Peyer's patch (tissue), 4 donors: ENCODE data around the gene ACY1. TPM values are rescaled to one million over a fixed set of nuclear protein-coding genes. Genes with fewer than 3 reads are reported as not detected.
A peak's percentile ranks its signal among the peaks of the same experiment; 100 is the strongest.

Experiments used
- DNase-seq, 3 donors: peaks; one replicate each; pipeline ENCODE4 v3.0.0-alpha.2; 2017 to 2019
- H3K27ac ChIP-seq, 4 donors: fragments of 200-600 bp; sonication (generic); one replicate each; pipeline ENCODE4 v1.5.1; 2016 to 2019
- H3K27me3 ChIP-seq, 2 donors: fragments of 200-600 bp; sonication (generic); one replicate each; pipeline ENCODE4 v1.5.1; 2019
- H3K36me3 ChIP-seq, 3 donors: fragments of 200-600 bp; sonication (generic); one replicate each; pipeline ENCODE4 v1.5.1; 2016 to 2019
- H3K4me1 ChIP-seq, 4 donors: fragments of 200-600 bp; sonication (generic); one replicate each; pipeline ENCODE4 v1.5.1; 2016 to 2019
- H3K4me3 ChIP-seq, 4 donors: fragments of 200-600 bp; sonication (generic); 1 replicate in 3 of 4; 2 replicates in 1 of 4; pipeline ENCODE4 v1.5.1; 2016 to 2019; ENCODE audit warnings: mild to moderate bottlenecking in 1 of 4
- H3K9me3 ChIP-seq, 4 donors: fragments of 200-600 bp; sonication (generic); one replicate each; pipeline ENCODE4 v1.5.1; 2016 to 2019; ENCODE audit warnings: mild to moderate bottlenecking in 1 of 4
- POLR2A ChIP-seq, 2 donors: fragments of 450-650 bp; IDR thresholded peaks; one replicate each; pipeline ENCODE4 v1.5.1; 2017; ENCODE audit warnings: antibody characterized with exemption in 2 of 2, mild to moderate bottlenecking in 2 of 2, moderate library complexity in 2 of 2
- total RNA-seq, 4 donors: library from RNA; depleted of rRNA; stranded (reverse); fragments of >200 nt; gene quantifications; one replicate each; pipeline ENCODE4 v1.1.0, GENCODE V29; 2016
- TF ChIP-seq, protein P1 (sequence below), 6 experiments: fragments of 450-650 bp in 4 of 6; fragments of 200-600 bp in 2 of 6; sonication (generic) in 1 of 6; IDR thresholded peaks; one replicate each; pipeline ENCODE4 v1.5.1; 2017 to 2019; ENCODE audit warnings: antibody characterized with exemption in 6 of 6, mild to moderate bottlenecking in 3 of 6, moderate library complexity in 1 of 6

The ACY1 gene
- total RNA-seq, 4 donors from 2014 or later, result 95.7 to 977 (median 609) TPM

DNA sequence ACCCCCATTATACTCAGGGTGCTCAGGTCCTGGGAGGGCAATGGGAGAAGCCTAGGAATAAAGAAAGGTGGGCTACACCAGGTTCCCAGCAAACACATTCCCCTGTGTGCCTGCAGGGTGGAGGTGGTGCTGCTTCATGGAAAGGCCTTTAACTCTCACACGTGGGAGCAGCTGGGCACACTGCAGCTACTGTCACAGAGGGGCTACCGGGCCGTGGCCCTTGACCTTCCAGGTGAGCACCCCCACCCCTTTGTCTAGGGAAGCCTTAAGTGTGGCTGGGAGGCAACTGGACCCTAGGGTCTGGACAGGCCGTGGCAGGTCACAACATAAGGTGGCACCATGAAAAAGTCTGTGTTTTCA, 5.2 kb upstream of the ACY1 start:
- no peak overlapping the region for H3K4me3 ChIP-seq
- H3K36me3 ChIP-seq, result no peaks in the 10 kb centered on the region
- no peak overlapping the region for H3K27ac ChIP-seq
- DNase-seq, result no peak
- H3K4me1 ChIP-seq, result peaks cover 4 to 49% (median 20%) of the 10 kb centered on the region in 4 donors
- no peak for TF ChIP-seq POLR2A (IDR thresholded peaks at IDR 0.05)
- TF ChIP-seq, protein P1, sequence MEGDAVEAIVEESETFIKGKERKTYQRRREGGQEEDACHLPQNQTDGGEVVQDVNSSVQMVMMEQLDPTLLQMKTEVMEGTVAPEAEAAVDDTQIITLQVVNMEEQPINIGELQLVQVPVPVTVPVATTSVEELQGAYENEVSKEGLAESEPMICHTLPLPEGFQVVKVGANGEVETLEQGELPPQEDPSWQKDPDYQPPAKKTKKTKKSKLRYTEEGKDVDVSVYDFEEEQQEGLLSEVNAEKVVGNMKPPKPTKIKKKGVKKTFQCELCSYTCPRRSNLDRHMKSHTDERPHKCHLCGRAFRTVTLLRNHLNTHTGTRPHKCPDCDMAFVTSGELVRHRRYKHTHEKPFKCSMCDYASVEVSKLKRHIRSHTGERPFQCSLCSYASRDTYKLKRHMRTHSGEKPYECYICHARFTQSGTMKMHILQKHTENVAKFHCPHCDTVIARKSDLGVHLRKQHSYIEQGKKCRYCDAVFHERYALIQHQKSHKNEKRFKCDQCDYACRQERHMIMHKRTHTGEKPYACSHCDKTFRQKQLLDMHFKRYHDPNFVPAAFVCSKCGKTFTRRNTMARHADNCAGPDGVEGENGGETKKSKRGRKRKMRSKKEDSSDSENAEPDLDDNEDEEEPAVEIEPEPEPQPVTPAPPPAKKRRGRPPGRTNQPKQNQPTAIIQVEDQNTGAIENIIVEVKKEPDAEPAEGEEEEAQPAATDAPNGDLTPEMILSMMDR (IDR thresholded peaks at IDR 0.05), result no peak
- H3K9me3 ChIP-seq, result no peaks in the 10 kb centered on the region
- no peaks in the 10 kb centered on the region for H3K27me3 ChIP-seq

DNA sequence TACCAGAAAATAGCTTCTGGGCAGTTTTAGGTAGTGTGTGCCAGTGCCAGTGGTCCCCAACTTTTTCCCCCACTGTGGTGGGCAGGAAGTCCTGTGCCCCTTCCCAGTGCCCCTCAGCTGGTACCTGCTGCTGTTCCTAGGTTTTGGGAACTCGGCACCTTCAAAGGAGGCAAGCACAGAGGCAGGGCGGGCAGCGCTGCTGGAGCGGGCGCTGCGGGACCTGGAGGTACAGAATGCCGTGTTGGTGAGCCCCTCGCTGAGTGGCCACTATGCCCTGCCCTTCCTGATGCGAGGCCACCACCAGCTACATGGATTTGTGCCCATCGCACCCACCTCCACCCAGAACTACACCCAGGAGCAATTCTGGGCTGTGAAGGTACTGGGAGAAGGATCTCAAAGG, 3.1 kb upstream of the ACY1 start:
- Histone ChIP-seq H3K4me1 (peaks cover 0 to 51% (median 15%) of the 10 kb centered on the region in 4 donors), H3K27me3 (no peaks in the 10 kb centered on the region), H3K36me3 (no peaks in the 10 kb centered on the region), H3K27ac (peak overlapping the region in 1 of 4 donors; percentile 98), H3K4me3 (no peak overlapping the region), H3K9me3 (no peaks in the 10 kb centered on the region)
- TF ChIP-seq POLR2A (IDR thresholded peaks at IDR 0.05), result no peak
- TF ChIP-seq, protein P1 (IDR thresholded peaks at IDR 0.05), result no peak
- DNase-seq, result no peak

DNA sequence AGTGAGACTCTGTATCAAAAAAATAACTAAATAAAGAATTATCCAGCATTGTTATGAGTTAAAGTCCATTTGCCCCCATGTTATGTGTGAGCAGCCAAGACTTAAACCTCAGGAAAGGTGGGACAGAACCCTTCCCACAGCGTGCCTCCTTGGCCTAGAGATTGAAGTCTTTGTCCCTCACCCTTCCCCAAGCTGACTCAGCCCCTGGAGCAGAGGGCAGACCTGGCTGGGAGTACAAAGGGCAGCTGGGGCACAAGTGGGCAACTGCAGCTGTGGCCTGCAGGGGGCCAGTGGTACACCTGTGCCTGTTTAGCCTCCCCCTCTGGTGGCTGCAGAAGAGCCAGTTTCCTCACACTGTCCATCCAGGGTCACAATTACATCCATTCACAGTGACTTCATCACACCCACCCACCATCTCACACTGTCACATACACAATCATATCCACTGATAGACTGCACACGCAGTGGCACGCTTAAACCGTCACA, 940 bp upstream of the ACY1 start:
- H3K27ac ChIP-seq, result peak overlapping the region; percentile 91 to 98 (median 94)
- H3K27me3 ChIP-seq, result no peaks in the 10 kb centered on the region
- peak; percentile 51 to 90 (median 89) for DNase-seq
- H3K9me3 ChIP-seq, result no peaks in the 10 kb centered on the region
- TF ChIP-seq, protein P1 (IDR thresholded peaks at IDR 0.05), result peak; percentile 41 to 96 (median 76)
- TF ChIP-seq POLR2A (IDR thresholded peaks at IDR 0.05), result peak; percentile 41 to 53
- H3K4me1 ChIP-seq, result peaks cover 0 to 45% (median 12%) of the 10 kb centered on the region in 4 donors
- H3K36me3 ChIP-seq, result peaks cover 0 to under 1% (median 0%) of the 10 kb centered on the region in 3 donors
- peak overlapping the region; percentile 60 to 68 (median 66) for H3K4me3 ChIP-seq

DNA sequence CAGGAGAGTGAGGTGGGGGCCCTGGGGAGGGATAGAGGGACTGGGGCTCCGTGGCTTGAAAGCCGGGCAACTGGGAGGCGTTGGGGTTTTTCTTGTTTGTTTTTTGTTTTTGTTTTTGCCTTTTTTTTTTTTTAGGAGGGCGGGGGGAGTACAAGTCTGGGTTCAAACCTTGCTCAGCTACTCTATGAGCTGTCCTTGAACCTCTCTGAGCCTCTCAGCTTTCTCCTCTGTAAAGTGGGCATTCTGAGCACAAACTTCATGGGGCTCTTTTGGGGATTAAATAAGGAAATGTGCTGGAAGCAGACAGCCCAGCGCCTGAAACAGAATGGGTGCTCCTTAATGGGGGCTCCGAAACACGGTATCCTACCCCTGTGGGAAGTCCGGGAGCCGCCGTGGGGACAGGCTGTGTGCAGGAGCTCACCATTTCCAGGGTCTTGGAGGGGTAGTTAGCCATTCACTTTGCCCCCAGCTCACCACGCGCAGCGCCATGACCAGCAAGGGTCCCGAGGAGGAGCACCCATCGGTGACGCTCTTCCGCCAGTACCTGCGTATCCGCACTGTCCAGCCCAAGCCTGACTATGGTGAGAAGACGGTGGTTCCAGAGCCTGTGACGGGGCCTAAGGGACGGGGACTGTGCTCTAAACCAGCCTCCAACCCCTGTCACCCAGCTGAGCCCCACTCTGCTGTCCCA, 388 bp downstream of the ACY1 start:
- Histone ChIP-seq H3K4me1 (peaks cover 0 to 45% (median 12%) of the 10 kb centered on the region in 4 donors), H3K9me3 (no peaks in the 10 kb centered on the region), H3K36me3 (peaks cover 0 to 13% (median 0%) of the 10 kb centered on the region in 3 donors), H3K27me3 (no peaks in the 10 kb centered on the region), H3K27ac (peak overlapping the region; percentile 91 to 98 (median 94)), H3K4me3 (peak overlapping the region; percentile 60 to 68 (median 66))
- TF ChIP-seq, protein P1 (IDR thresholded peaks at IDR 0.05), result no peak
- peak in 1 of 2 donors; percentile 50 for TF ChIP-seq POLR2A (IDR thresholded peaks at IDR 0.05)
- DNase-seq, result no peak

DNA sequence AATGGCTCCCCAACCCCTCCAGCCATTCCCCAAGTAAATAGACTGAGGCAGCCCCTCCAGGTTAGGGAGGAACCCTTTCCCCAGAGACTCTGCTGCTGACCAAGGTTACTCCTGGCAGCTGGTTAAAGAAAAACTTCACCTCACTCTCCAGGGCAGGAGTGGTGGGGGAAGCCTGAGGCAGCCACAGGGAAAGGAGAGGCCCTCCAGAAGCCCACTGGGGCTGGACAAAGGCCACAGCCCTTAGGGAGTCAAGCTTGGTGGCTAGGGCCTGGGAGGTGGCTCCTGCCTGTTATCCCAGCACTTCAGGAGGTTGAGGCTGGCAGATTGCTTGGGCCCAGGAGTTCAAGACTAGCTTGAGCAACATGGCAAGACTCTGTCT, 923 bp downstream of the ACY1 start:
- Histone ChIP-seq H3K4me3 (peak overlapping the region in 3 of 4 donors; percentile 60 to 67 (median 65)), H3K36me3 (peaks cover 0 to 18% (median 0%) of the 10 kb centered on the region in 3 donors)
- TF ChIP-seq POLR2A (IDR thresholded peaks at IDR 0.05), result no peak
- TF ChIP-seq, protein P1 (IDR thresholded peaks at IDR 0.05), result no peak

More for the DNA sequence above, 923 bp downstream of the ACY1 start:
- Histone ChIP-seq H3K27me3 (no peaks in the 10 kb centered on the region), H3K4me1 (peaks cover 0 to 45% (median 12%) of the 10 kb centered on the region in 4 donors), H3K27ac (peak overlapping the region; percentile 91 to 98 (median 94)), H3K9me3 (no peaks in the 10 kb centered on the region)
- no peak for DNase-seq
